ENCODE measurements around the gene FAM241A.

DNA sequence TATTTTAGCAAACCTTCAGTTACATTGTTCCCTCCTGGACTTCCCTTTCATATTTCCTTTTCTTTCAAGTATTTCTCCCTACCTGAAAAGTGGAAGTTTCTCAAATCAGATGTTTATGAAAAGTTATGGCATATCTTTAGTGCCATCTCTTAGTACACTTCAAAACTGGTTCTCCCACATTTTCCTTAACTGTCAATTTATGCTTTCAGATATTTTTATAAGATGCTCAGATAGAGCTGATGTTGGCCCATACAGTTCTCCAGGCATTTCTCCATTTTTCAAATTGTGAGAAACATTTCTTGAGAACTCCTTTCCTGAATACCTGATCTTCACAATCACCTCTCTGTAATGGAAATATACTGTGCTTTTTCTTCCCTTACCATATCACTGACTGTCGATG, 53.8 kb downstream of the FAM241A start:
- TF ChIP-seq, protein P1, sequence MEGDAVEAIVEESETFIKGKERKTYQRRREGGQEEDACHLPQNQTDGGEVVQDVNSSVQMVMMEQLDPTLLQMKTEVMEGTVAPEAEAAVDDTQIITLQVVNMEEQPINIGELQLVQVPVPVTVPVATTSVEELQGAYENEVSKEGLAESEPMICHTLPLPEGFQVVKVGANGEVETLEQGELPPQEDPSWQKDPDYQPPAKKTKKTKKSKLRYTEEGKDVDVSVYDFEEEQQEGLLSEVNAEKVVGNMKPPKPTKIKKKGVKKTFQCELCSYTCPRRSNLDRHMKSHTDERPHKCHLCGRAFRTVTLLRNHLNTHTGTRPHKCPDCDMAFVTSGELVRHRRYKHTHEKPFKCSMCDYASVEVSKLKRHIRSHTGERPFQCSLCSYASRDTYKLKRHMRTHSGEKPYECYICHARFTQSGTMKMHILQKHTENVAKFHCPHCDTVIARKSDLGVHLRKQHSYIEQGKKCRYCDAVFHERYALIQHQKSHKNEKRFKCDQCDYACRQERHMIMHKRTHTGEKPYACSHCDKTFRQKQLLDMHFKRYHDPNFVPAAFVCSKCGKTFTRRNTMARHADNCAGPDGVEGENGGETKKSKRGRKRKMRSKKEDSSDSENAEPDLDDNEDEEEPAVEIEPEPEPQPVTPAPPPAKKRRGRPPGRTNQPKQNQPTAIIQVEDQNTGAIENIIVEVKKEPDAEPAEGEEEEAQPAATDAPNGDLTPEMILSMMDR (IDR thresholded peaks at IDR 0.05): no peak
- TF ChIP-seq EZH2 (IDR thresholded peaks at IDR 0.05; ENCODE audit: borderline replicate concordance, insufficient read depth, low read depth, low read length, poor library complexity, severe bottlenecking): no peak

Data from B cell (primary cell).